Activated T-cell treated with anti-CD3 and anti-CD28 coated beads for 1 hour (primary cell): ENCODE data around the gene CTAG1A.
"Not testable (repeated sequence)": the region's sequence is repeated elsewhere in the genome, so short reads cannot be mapped to it uniquely, and the experiment has no call there.

Experiments
- DNase-seq: peaks from one replicate; pipeline ENCODE4 v3.0.0-alpha.2; 2020; ENCODE audit warnings: low read depth

The CTAG1A gene

DNA sequence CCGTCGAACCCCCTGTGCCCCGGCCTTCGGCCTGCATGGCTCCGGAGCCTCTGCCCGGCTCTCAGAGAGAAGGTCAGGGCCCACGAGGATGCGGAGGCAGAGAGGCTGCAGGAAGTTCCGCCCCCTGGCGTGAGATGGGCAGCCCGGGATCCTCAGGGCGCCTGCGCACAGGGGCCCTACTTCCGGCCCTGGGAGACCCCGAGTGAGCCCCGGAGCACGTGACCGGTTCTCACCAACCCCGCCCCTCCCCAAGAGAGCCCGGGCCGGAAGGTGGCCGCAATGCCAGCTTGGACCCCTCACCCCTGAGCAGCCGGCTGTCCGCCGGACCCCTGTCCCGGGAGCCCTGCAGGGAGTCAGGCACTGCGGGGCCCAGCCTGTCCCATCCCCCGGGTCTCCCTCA lies 34.2 kb downstream of the CTAG1A start, which contains the start of gene CTAG1B:
TSS of gene CTAG1B (minus strand) at position 101 of the 400 bp plus-strand sequence. CDS start at position 37, 64 bp downstream.
- not testable (repeated sequence) for DNase-seq

DNA sequence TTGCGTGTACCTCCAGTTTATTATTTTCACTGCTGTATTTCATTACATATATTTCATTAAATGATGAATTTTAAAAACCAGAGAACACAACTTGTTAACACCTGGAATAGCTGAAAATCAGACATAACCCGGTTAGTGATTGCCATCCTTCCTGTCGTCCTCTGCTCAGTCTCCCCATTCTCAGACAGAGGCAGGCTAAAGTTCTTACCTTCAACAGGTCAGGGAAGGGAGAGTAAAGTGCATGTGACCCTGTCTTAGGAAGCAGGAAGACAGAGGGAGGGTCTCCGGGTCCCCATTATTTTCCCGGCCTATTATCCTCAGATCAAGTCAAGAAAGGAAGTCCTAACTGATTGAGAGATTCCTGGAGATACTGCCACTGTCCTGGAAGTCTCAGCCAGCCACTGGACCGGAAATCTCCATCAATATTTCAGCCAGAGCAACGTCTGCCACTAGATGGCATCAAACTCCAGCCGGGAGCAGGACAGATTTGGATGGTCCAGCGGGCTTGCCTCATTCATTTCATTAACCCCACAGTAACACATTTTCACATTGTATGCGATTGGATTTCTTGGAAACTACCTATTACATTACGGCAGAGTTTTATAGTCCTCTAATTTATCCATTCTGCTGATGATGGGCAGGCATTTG lies 36.0 kb downstream of the CTAG1A start:
- not testable (repeated sequence) for DNase-seq

- not testable (repeated sequence) for DNase-seq
Observed at GRCh38 chrX:154628960-154629359, 44.0 kb downstream of the CTAG1A start.

GRCh38 chrX:154630949-154631348 lies 46.0 kb downstream of the CTAG1A start:
- not testable (repeated sequence) for DNase-seq

DNA sequence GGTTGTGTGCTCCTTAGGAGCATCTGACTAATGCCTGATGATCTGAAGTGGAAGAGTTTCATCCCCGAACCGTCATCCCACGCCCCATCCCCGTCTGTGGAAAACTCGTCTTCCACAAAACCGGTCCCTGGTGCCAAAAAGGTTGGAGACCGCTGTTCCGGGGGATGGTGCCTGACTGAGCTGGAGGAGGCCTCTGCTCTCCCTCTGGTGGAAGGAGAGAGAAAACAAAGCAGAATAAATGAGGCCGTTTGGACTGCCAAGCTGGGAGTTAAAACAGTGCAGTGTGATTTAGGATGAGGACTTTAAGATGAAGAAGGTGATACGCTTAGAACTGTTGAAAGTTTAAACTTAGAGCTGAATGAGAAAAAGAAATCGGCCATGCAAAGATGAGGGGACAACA lies 48.7 kb downstream of the CTAG1A start:
- not testable (repeated sequence) for DNase-seq
